H54 (cell line): ENCODE results near the gene NFKBIE.

Experiments used
- DNase-seq: peaks from one replicate; pipeline ENCODE4 v3.0.0; 2011; ENCODE audit warnings: low spot score, mixed read lengths; ENCODE audit not compliant: insufficient read length
- FAIRE-seq: peaks from 3 replicates; lab custom pipeline; 2011; peaks lifted over from hg19 to GRCh38; lab: Jason Lieb, UNC
- POLR2A ChIP-seq: IDR thresholded peaks from 2 replicates; pipeline ENCODE4 v1.6.1; 2011; ENCODE audit warnings: low read depth, mild to moderate bottlenecking, low read length

NFKBIE gene

DNA sequence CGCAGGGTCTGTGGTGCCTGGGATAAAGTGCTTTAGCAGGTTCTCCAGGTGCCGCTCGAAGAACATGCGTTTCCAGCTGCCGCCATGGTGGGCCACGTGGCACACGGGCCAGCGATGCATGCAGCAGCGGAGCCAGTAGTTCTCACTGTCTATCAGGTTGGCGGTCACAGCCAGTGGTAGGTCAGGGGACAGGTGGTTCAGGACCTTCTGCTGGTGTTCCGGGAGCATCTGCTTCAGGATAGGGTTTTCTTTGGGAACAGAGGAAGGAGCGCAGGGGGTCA lies 20.9 kb upstream of the NFKBIE start:
- no peak for DNase-seq
- no peak for TF ChIP-seq POLR2A
- no peak for FAIRE-seq

- DNase-seq (no peak), FAIRE-seq (no peak)
- no peak for TF ChIP-seq POLR2A
Observed at GRCh38 chr6:44285552-44286284, 20.4 kb upstream of the NFKBIE start.

DNA sequence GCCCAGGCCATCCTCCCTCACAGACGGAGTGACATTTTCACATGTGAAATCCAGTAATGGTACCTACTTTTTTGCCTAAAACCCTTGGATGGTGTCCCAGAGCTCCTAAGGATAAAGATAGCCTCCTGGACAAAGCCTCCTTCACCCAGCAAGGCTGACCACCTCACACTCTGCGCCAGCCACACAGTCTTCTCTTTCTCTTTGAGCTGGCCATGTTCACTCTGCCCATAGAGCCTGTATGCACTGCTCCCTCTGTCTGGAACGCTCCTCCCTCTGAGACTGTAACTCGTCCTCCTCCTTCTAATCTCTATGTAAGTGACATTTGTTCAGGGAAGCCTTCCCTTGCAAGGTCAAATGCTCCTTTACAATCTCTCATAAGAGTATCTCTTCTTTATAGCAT lies 19.5 kb upstream of the NFKBIE start:
- no peak for FAIRE-seq
- DNase-seq: no peak
- TF ChIP-seq POLR2A: no peak

DNA sequence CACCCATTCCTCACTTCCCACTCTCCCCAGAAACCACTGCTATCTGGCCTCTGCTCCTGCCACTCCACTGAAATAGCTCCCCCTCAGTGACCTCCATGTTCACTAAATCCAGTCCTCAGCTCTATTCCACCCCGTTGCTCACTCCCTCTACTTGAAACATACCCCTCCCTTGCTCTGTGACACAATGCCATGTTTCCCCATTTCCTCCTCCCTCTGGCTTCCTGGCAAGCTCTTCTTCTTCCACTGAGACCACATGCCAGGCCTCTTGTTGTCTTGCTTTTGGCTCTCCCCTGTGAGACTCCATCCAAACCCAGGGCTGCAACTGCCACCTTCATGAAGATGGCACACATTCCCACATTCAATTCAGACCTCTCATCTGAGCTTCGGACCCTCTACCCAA lies 18.8 kb upstream of the NFKBIE start:
- no peak for DNase-seq
- no peak for FAIRE-seq
- TF ChIP-seq POLR2A: no peak

- DNase-seq: peak; percentile 83
- FAIRE-seq: no peak
- TF ChIP-seq POLR2A: no peak
Observed at GRCh38 chr6:44278774-44279697, 13.7 kb upstream of the NFKBIE start.

- FAIRE-seq (no peak), DNase-seq (no peak)
- no peak for TF ChIP-seq POLR2A
Observed at GRCh38 chr6:44278315-44278714, 13.0 kb upstream of the NFKBIE start.

- DNase-seq: no peak
- no peak for FAIRE-seq
- TF ChIP-seq POLR2A: no peak
Observed at GRCh38 chr6:44277763-44278162, 12.4 kb upstream of the NFKBIE start.

GRCh38 chr6:44276667-44277640 lies 11.6 kb upstream of the NFKBIE start:
- DNase-seq: no peak
- no peak for TF ChIP-seq POLR2A
- no peak for FAIRE-seq

DNA sequence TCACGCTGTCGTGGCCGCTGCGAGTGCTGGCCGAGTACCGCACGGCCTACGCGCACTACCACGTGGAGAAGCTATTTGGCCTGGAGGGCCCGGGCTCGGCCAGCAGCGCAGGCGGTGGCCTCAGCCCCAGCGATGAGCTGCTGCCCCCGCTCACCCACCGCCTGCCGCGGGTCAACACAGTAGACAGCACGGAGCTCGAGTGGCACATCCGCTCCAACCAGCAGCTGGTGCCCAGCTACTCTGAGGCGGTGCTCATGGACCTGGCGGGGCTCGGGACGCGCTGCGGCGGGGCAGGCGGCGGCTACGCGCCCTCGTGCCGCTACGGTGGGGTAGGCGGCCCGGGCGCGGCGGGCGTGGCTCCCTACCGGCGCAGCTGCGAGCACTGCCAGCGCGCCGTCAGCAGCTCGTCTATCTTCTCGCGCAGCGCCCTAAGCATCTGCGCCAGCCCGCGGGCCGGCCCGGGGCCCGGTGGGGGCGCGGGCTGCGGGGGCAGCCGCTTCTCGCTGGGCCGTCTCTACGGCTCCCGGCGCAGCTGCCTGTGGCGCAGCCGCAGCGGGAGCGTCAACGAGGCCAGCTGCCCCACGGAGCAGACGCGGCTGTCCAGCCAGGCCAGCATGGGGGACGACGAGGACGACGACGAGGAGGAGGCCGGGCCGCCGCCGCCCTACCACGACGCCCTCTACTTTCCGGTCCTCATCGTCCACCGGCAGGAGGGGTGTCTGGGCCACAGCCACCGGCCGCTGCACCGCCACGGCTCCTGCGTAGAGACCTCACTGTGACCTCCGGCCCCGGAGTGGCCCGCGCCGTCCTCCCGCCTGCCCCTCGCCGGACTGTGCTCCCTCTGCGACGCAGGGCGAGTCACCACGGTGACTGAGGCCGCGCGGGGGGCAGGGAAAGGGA lies 10.6 kb upstream of the NFKBIE start:
- DNase-seq: no peak
- FAIRE-seq: no peak
- no peak for TF ChIP-seq POLR2A

DNA sequence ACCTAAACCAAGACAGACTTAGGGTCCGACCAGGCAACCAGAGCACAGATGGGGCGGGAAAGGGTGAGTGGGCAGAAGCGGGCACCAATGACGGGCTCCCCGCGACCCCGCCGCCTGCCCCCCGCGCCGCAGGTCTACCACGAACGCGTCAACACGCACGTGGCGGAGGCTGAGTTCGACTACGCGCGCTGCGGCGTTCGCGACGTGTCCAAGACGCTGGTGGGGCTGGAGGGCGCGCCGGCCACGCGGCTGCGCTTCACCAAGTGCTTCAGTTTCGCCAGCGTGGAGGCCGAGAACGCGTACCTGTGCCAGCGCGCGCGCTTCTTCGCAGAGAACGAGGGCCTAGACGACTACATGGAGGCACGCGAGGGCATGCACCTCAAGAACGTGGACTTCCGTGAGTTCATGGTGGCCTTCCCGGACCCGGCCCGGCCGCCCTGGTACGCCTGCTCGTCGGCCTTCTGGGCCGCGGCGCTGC lies 10.0 kb upstream of the NFKBIE start:
- TF ChIP-seq POLR2A: no peak
- DNase-seq (no peak), FAIRE-seq (no peak)

DNA sequence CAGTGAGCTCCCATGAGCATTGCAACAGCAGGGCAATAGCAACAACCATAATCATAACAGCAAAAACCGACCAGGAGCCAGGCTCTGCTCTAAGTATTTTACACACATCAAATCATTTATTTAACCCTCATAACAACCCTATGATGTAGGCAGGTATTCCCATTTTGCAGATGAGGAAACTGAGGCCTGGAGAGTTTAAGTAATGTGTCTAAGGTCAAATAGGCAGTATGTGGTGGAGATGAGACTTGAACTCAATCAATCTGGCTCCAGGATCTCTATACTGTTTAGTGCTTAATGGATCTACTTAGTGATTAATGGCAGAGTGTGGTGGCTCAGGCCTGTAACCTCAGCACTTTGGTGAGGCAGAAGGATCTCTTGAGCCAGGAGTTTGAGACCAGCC lies 8.3 kb upstream of the NFKBIE start:
- no peak for TF ChIP-seq POLR2A
- DNase-seq: no peak
- no peak for FAIRE-seq

- FAIRE-seq: no peak
- TF ChIP-seq POLR2A: 0 out of 2 replicates have a peak, but pooled peaks have one; percentile 6
- DNase-seq: no peak
Observed at GRCh38 chr6:44272999-44273566, 7.7 kb upstream of the NFKBIE start.
